Measurements from ENCODE around the gene VCP. TPM values are rescaled to one million over a fixed set of nuclear protein-coding genes. Genes with fewer than 3 reads are reported as not detected.

Gene VCP
- total RNA-seq, 1 experiment from 2014 or later, result 156 TPM

- Mint-ChIP-seq H3K4me3 (ENCODE audit: unreplicated experiment) (peak within 1 kb of the TSS; percentile 88), H3K9me3 (ENCODE audit: unreplicated experiment) (no peaks in the 10 kb centered on the region), H3K27me3 (ENCODE audit: insufficient read depth, unreplicated experiment) (no peaks in the 10 kb centered on the region), H3K4me1 (ENCODE audit: insufficient read depth, unreplicated experiment) (peaks cover 39% of the 10 kb centered on the region), H3K27ac (ENCODE audit: low read depth, unreplicated experiment) (peak within 1 kb of the TSS; percentile 78), H3K36me3 (ENCODE audit: insufficient read depth, unreplicated experiment) (peaks cover 5% of the 10 kb centered on the region)
- no peak for TF ChIP-seq CTCF (IDR thresholded peaks at IDR 0.05; ENCODE audit: unreplicated experiment)
- POLR2A ChIA-PET, result interaction anchor here (0.6 to 8.9 kb wide), 23 partner anchors 13 to 616 kb away, joined by 3 to 97 read pairs (median 4); partner anchors contain the start of genes CCDC107, CREB3, FANCG and PIGO
- CTCF ChIA-PET, result interaction anchor here (0.5 to 4.7 kb wide), 13 partner anchors 21 to 481 kb away, joined by 3 to 36 read pairs (median 4); no protein-coding TSS in a partner anchor
- DNase-seq (ENCODE audit: unreplicated experiment), result peak; percentile 97
- intact Hi-C loops (cut with micrococcal nuclease), result loop anchor here (1.0 to 10.0 kb wide), 6 partner anchors 47 to 489 kb away; partner anchors contain the start of genes TESK1 and UNC13B
- no TSS peak for BruUV-seq (replicated peaks)
Observed at GRCh38 chr9:35115680-35116538, 43.5 kb upstream of the VCP start, which contains the start of gene ATOSB. ATOSB (minus strand) TSS chr9:35115862; CDS start chr9:35108274, 7,588 bp downstream.

- peak; percentile 68 for DNase-seq (ENCODE audit: unreplicated experiment)
- Mint-ChIP-seq H3K4me3 (ENCODE audit: unreplicated experiment) (peak overlapping the region; percentile 88), H3K36me3 (ENCODE audit: insufficient read depth, unreplicated experiment) (peaks cover 5% of the 10 kb centered on the region), H3K27me3 (ENCODE audit: insufficient read depth, unreplicated experiment) (no peaks in the 10 kb centered on the region), H3K27ac (ENCODE audit: low read depth, unreplicated experiment) (peak overlapping the region; percentile 78), H3K9me3 (ENCODE audit: unreplicated experiment) (no peaks in the 10 kb centered on the region), H3K4me1 (ENCODE audit: insufficient read depth, unreplicated experiment) (peaks cover 48% of the 10 kb centered on the region)
- no peak for TF ChIP-seq CTCF (IDR thresholded peaks at IDR 0.05; ENCODE audit: unreplicated experiment)
- intact Hi-C loops (cut with micrococcal nuclease), result loop anchor here (5.0 to 10.0 kb wide), 2 partner anchors 490 to 617 kb away; partner anchors contain the start of genes CREB3, TESK1 and TLN1
- ChIA-PET CTCF (interaction anchor here (0.7 to 4.7 kb wide), 9 partner anchors 20 to 497 kb away, joined by 3 to 36 read pairs (median 6); no protein-coding TSS in a partner anchor), POLR2A (interaction anchor here (0.7 to 8.9 kb wide), 29 partner anchors 13 to 617 kb away, joined by 3 to 97 read pairs (median 4); partner anchors contain the start of genes CCDC107, CREB3, FANCG and PIGO)
- TSS peak; percentile 40 for BruUV-seq (replicated peaks)
Observed at GRCh38 chr9:35114840-35115628, 42.6 kb upstream of the VCP start.

DNA sequence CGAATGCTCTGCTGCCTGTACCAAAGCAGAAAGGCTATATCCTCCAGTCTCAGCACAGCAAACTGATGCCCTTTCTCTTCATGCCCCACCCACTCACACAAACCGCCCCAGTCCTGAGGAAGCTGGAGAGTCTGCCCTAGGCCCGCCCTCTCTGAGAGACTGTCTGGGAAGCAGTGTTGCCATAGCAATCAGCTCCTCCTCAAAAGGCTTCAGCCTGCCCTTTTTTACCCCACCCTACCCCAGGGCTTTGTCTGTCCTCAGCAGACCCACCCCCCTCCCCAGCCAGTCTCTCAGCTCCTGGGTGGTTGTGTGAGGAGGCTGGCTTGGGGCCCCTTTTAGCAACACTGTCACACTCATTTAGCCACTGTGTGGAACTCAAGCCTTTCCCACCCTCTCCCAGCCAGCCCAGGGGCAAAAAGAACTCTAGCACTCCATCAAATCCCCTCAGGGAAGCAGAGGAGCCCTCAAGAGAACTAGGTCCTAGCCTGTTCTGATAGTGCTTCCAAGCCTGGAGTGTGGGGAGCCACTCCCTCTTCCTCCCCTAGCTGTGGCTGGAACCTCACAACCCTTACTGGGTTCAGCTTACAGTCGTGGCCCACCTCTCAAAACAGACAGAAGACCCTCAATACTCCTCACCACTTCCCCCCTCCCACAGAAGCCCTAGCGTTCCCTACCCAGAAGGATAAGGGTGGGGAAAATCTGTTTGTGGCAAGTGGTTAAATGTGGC, 41.9 kb upstream of the VCP start:
- peak; percentile 93 for DNase-seq (ENCODE audit: unreplicated experiment)
- CTCF ChIA-PET, result interaction anchor here (0.6 to 4.7 kb wide), 8 partner anchors 18 to 498 kb away, joined by 3 to 31 read pairs (median 4); partner anchors contain the start of gene PIGO
- H3K4me1 Mint-ChIP-seq (ENCODE audit: insufficient read depth, unreplicated experiment), result peaks cover 55% of the 10 kb centered on the region
- peaks cover 8% of the 10 kb centered on the region for H3K36me3 Mint-ChIP-seq (ENCODE audit: insufficient read depth, unreplicated experiment)
- no peak for TF ChIP-seq CTCF (IDR thresholded peaks at IDR 0.05; ENCODE audit: unreplicated experiment)
- H3K4me3 Mint-ChIP-seq (ENCODE audit: unreplicated experiment), result peak overlapping the region; percentile 88
- peak overlapping the region; percentile 61 for H3K27ac Mint-ChIP-seq (ENCODE audit: low read depth, unreplicated experiment)
- BruUV-seq (replicated peaks), result TSS peak; percentile 86
- H3K27me3 Mint-ChIP-seq (ENCODE audit: insufficient read depth, unreplicated experiment), result no peaks in the 10 kb centered on the region
- POLR2A ChIA-PET, result interaction anchor here (0.6 to 8.9 kb wide), 23 partner anchors 12 to 784 kb away, joined by 3 to 97 read pairs (median 4); partner anchors contain the start of genes CCDC107, FANCG, PIGO and RMRP
- intact Hi-C loops (cut with micrococcal nuclease), result loop anchor here (5.0 to 10.0 kb wide), 2 partner anchors 491 to 618 kb away; partner anchors contain the start of genes CREB3, TESK1 and TLN1
- H3K9me3 Mint-ChIP-seq (ENCODE audit: unreplicated experiment), result no peaks in the 10 kb centered on the region
